HepG2 (cell line): ENCODE measurements around the gene MAN1B1. TPM values are rescaled to one million over a fixed set of nuclear protein-coding genes. Genes with fewer than 3 reads are reported as not detected.

Experiments
- AGO1 ChIP-seq: fragments of 200-400 bp; formaldehyde crosslinking; IDR thresholded peaks from 2 replicates; pipeline ENCODE4 v1.6.1; 2017; ENCODE audit warnings: mild to moderate bottlenecking, low read depth, low read length, moderate library complexity; ENCODE audit not compliant: poor library complexity, severe bottlenecking
- CHD4 ChIP-seq: fragments of 200-600 bp; sonication (generic); IDR thresholded peaks from 2 replicates; pipeline ENCODE4 v1.7.0; 2017; ENCODE audit warnings: mild to moderate bottlenecking, low read length, borderline replicate concordance
- FOXC1 ChIP-seq: sonication (generic); formaldehyde crosslinking; IDR thresholded peaks from 2 replicates; pipeline ENCODE4 v1.8.0; 2022; ENCODE audit warnings: mild to moderate bottlenecking, missing genetic modification reagents, borderline replicate concordance
- GTF2F1 ChIP-seq: fragments of 150-350 bp; IDR thresholded peaks from 2 replicates; pipeline ENCODE4 v1.6.1; 2014; ENCODE audit warnings: low read length
- KLF16 ChIP-seq, 2 experiments: sonication (generic) in 1 of 2; formaldehyde crosslinking in 1 of 2; IDR thresholded peaks; 2 replicates each; pipeline versions ENCODE4 v1.6.1 to v1.8.0; 2016 to 2023; ENCODE audit warnings: missing genetic modification reagents in 2 of 2, missing compliant biosample characterization in 1 of 2
- MAFK ChIP-seq, 2 experiments: IDR thresholded peaks in 1 of 2; conservative IDR thresholded peaks in 1 of 2; 2 replicates each; pipeline ENCODE4 v1.6.1; 2011; ENCODE audit warnings: improper control_type of control experiment in 2 of 2, low read length in 2 of 2
- MTF2 ChIP-seq: sonication (generic); formaldehyde crosslinking; IDR thresholded peaks from 2 replicates; pipeline ENCODE4 v1.5.0; 2020; ENCODE audit warnings: missing genetic modification reagents, borderline replicate concordance
- NFATC3 ChIP-seq: sonication (generic); formaldehyde crosslinking; IDR thresholded peaks from 2 replicates; pipeline ENCODE4 v1.5.1; 2020; ENCODE audit warnings: mild to moderate bottlenecking, missing genetic modification reagents
- RAD21 ChIP-seq: fragments of 450-650 bp; formaldehyde crosslinking; IDR thresholded peaks from 2 replicates; pipeline ENCODE4 v1.5.0; 2020; ENCODE audit warnings: mild to moderate bottlenecking
- REPIN1 ChIP-seq: sonication (generic); formaldehyde crosslinking; IDR thresholded peaks from 2 replicates; pipeline ENCODE4 v1.8.0; 2022; ENCODE audit warnings: missing genetic modification reagents, low read depth, mild to moderate bottlenecking, borderline replicate concordance
- RFX3 ChIP-seq: IDR thresholded peaks from 2 replicates; pipeline ENCODE4 v1.6.1; 2016; ENCODE audit warnings: missing biosample characterization, missing genetic modification reagents
- SSRP1 ChIP-seq: IDR thresholded peaks from 2 replicates; pipeline ENCODE4 v1.6.1; 2016; ENCODE audit warnings: control low read depth
- ZBTB7B ChIP-seq: sonication (generic); formaldehyde crosslinking; IDR thresholded peaks from 2 replicates; pipeline ENCODE4 v1.4.0; 2020; ENCODE audit warnings: missing genetic modification reagents
- ZNF329 ChIP-seq: sonication (generic); formaldehyde crosslinking; IDR thresholded peaks from 2 replicates; pipeline ENCODE4 v1.9.0; 2021; ENCODE audit warnings: low read depth, mild to moderate bottlenecking, missing genetic modification reagents
- ZNF556 ChIP-seq: sonication (generic); formaldehyde crosslinking; IDR thresholded peaks from 2 replicates; pipeline ENCODE4 v1.4.0; 2020; ENCODE audit warnings: mild to moderate bottlenecking, missing genetic modification reagents, borderline replicate concordance
- ZNF557 ChIP-seq: sonication (generic); formaldehyde crosslinking; IDR thresholded peaks from 2 replicates; pipeline ENCODE4 v1.4.0; 2020; ENCODE audit warnings: missing genetic modification reagents
- ZNF564 ChIP-seq: sonication (generic); formaldehyde crosslinking; IDR thresholded peaks from 2 replicates; pipeline ENCODE4 v1.8.1; 2023; ENCODE audit warnings: mild to moderate bottlenecking, missing genetic modification reagents
- ZSCAN31 ChIP-seq: sonication (generic); formaldehyde crosslinking; IDR thresholded peaks from 2 replicates; pipeline ENCODE4 v1.5.0; 2020; ENCODE audit warnings: low read depth, mild to moderate bottlenecking, missing genetic modification reagents
- polyA plus RNA-seq, 8 experiments: library from polyadenylated mRNA; depleted of rRNA in 3 of 8; stranded (reverse) in 7 of 8; unstranded in 1 of 8; fragments of >200 nt; fragmentation: Illumina TruSeq in 4 of 8; extraction: Trizol in 4 of 8; gene quantifications; 2 replicates each; pipeline versions ENCODE4 v1.2.1 to v1.2.3, GENCODE V29; 2011 to 2016; ENCODE audit warnings: low read depth in 4 of 8, missing spikeins in 1 of 8, mixed read lengths in 1 of 8; ENCODE audit not compliant: insufficient read depth in 1 of 8
- total RNA-seq, 5 experiments: library from RNA; depleted of rRNA; stranded (reverse); fragments of >200 nt; fragmentation: Illumina TruSeq; extraction: Trizol; gene quantifications; 2 replicates each; pipeline ENCODE4 v1.2.3, GENCODE V29; 2016; ENCODE audit warnings: low read depth in 1 of 5
- TF ChIP-seq, protein P1 (sequence below): sonication (generic); formaldehyde crosslinking; IDR thresholded peaks from 2 replicates; pipeline ENCODE4 v1.8.1; 2022; ENCODE audit warnings: mild to moderate bottlenecking, missing genetic modification reagents
- TF ChIP-seq, protein P2 (sequence below): sonication (generic); formaldehyde crosslinking; IDR thresholded peaks from 2 replicates; pipeline ENCODE4 v1.9.0; 2021; ENCODE audit warnings: missing genetic modification reagents, mild to moderate bottlenecking, borderline replicate concordance
- TF ChIP-seq, protein P3 (sequence below): sonication (generic); formaldehyde crosslinking; IDR thresholded peaks from 2 replicates; pipeline ENCODE4 v1.4.0; 2020; ENCODE audit warnings: missing genetic modification reagents
- TF ChIP-seq, protein P4 (sequence below): IDR thresholded peaks from 2 replicates; pipeline ENCODE4 v1.6.1; 2016; ENCODE audit warnings: low read depth, control low read depth

The MAN1B1 gene
- total and polyA plus RNA-seq, 2 of the 13 experiments (the other 11 are each of a cell fraction or from before 2014, with no cell fraction given) = 48.9 to 59.5 TPM

DNA sequence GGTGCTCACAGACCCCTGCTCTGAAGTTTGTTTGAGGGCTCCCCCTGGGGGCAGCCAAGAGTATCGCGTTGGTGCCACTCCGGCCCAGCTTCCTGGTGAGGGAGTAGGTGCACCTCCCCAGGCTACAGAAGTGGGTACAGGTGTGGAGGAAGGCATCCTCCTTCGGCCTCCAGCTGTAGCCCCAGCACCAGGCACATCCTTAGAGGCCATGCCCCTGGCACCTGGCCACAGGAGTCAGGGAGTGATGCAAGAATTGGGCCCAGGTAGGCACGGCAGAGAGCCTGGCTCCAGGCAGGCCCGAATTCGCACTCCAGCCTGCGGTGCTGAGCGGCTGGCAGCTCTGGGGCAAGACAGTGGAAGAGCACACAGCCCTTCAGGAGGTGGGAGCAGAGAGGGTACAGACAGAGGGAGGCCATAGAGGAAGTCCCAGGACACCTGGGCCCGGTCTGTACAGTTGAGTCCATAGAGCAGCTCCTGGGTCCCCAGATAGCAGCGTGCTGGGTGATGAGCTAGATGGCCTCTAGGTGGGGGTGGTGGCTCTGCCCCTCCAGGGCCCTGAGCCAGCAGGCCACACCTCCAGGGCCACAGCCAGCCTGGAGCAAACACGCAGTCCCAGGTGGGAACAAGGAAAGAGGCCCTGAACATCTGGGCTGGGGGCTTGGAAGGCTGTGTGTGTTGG is 18.8 kb upstream of the MAN1B1 start (continued):
- TF ChIP-seq, protein P1, sequence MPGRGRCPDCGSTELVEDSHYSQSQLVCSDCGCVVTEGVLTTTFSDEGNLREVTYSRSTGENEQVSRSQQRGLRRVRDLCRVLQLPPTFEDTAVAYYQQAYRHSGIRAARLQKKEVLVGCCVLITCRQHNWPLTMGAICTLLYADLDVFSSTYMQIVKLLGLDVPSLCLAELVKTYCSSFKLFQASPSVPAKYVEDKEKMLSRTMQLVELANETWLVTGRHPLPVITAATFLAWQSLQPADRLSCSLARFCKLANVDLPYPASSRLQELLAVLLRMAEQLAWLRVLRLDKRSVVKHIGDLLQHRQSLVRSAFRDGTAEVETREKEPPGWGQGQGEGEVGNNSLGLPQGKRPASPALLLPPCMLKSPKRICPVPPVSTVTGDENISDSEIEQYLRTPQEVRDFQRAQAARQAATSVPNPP (CRISPR knock-in tag) = no peak
- TF ChIP-seq, protein P2, sequence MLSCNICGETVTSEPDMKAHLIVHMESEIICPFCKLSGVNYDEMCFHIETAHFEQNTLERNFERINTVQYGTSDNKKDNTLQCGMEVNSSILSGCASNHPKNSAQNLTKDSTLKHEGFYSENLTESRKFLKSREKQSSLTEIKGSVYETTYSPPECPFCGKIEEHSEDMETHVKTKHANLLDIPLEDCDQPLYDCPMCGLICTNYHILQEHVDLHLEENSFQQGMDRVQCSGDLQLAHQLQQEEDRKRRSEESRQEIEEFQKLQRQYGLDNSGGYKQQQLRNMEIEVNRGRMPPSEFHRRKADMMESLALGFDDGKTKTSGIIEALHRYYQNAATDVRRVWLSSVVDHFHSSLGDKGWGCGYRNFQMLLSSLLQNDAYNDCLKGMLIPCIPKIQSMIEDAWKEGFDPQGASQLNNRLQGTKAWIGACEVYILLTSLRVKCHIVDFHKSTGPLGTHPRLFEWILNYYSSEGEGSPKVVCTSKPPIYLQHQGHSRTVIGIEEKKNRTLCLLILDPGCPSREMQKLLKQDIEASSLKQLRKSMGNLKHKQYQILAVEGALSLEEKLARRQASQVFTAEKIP (CRISPR knock-in tag) = no peak
- TF ChIP-seq FOXC1 (peak; percentile 86), KLF16 (CRISPR knock-in tag; IDR thresholded peaks at IDR 0.05) (no peak), GTF2F1 (no peak), RAD21 (peak; percentile 67), RFX3 (CRISPR knock-in tag) (no peak), SSRP1 (CRISPR knock-in tag) (no peak), AGO1 (no peak), ZNF557 (CRISPR knock-in tag) (0 out of 2 replicates have a peak, but pooled peaks have one; percentile 47), MTF2 (CRISPR knock-in tag) (peak; percentile 92; the same call in 1 of the 2 replicates), MAFK (conservative IDR thresholded peaks at IDR 0.05 in 1 of 2, IDR thresholded peaks at IDR 0.05 in 1 of 2; ENCODE audit: low read length in 2 of 2) (no peak), NFATC3 (CRISPR knock-in tag) (0 out of 2 replicates have a peak, but pooled peaks have one; percentile 48), REPIN1 (CRISPR knock-in tag) (peak; percentile 75; the same call in 1 of the 2 replicates), ZSCAN31 (peak; percentile 61; the same call in 1 of the 2 replicates), ZNF564 (CRISPR knock-in tag) (peak; percentile 63; the same call in 1 of the 2 replicates), ZBTB7B (CRISPR knock-in tag) (0 out of 2 replicates have a peak, but pooled peaks have one; percentile 22), CHD4 (peak; percentile 48; the same call in 1 of the 2 replicates), ZNF329 (no peak), ZNF556 (CRISPR knock-in tag) (no peak; the same call in 1 of the 2 replicates)
- TF ChIP-seq, protein P3, sequence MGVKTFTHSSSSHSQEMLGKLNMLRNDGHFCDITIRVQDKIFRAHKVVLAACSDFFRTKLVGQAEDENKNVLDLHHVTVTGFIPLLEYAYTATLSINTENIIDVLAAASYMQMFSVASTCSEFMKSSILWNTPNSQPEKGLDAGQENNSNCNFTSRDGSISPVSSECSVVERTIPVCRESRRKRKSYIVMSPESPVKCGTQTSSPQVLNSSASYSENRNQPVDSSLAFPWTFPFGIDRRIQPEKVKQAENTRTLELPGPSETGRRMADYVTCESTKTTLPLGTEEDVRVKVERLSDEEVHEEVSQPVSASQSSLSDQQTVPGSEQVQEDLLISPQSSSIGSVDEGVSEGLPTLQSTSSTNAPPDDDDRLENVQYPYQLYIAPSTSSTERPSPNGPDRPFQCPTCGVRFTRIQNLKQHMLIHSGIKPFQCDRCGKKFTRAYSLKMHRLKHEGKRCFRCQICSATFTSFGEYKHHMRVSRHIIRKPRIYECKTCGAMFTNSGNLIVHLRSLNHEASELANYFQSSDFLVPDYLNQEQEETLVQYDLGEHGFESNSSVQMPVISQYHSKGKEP (CRISPR knock-in tag) = no peak
- TF ChIP-seq, protein P4, sequence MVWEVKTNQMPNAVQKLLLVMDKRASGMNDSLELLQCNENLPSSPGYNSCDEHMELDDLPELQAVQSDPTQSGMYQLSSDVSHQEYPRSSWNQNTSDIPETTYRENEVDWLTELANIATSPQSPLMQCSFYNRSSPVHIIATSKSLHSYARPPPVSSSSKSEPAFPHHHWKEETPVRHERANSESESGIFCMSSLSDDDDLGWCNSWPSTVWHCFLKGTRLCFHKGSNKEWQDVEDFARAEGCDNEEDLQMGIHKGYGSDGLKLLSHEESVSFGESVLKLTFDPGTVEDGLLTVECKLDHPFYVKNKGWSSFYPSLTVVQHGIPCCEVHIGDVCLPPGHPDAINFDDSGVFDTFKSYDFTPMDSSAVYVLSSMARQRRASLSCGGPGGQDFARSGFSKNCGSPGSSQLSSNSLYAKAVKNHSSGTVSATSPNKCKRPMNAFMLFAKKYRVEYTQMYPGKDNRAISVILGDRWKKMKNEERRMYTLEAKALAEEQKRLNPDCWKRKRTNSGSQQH = no peak
